Measurements from ENCODE around the gene BRAF. TPM values are rescaled to one million over a fixed set of nuclear protein-coding genes. Genes with fewer than 3 reads are reported as not detected.
"Not testable (repeated sequence)": the region's sequence is repeated elsewhere in the genome, so short reads cannot be mapped to it uniquely, and the experiment has no call there.

The BRAF gene
- total RNA-seq, 4 donors from 2014 or later = 33.1 to 56.0 (median 44.8) TPM

DNA sequence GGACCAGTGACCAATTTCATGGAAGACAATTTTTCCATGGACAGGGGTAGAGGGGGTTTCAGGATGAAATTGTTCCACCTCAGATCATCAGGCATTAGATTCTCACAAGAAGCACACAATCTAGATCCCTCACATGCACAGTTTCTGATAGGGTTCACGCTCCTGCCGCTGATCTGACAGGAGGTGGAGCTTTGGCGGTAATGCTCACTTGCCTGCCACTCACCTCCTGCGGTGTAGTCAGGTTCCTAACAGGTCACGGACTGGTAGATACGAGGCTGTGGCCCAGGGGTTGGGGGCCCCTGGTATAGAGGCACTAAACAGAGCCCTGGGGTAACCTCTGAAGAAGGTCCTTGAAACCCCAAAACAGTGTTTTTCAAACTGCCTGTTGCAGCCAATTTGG lies 6.5 kb downstream of the BRAF start:
- no peaks in the 10 kb centered on the region for H3K9me3 ChIP-seq
- ATAC-seq = no peak
- H3K27me3 ChIP-seq = no peaks in the 10 kb centered on the region
- TF ChIP-seq, protein P1, sequence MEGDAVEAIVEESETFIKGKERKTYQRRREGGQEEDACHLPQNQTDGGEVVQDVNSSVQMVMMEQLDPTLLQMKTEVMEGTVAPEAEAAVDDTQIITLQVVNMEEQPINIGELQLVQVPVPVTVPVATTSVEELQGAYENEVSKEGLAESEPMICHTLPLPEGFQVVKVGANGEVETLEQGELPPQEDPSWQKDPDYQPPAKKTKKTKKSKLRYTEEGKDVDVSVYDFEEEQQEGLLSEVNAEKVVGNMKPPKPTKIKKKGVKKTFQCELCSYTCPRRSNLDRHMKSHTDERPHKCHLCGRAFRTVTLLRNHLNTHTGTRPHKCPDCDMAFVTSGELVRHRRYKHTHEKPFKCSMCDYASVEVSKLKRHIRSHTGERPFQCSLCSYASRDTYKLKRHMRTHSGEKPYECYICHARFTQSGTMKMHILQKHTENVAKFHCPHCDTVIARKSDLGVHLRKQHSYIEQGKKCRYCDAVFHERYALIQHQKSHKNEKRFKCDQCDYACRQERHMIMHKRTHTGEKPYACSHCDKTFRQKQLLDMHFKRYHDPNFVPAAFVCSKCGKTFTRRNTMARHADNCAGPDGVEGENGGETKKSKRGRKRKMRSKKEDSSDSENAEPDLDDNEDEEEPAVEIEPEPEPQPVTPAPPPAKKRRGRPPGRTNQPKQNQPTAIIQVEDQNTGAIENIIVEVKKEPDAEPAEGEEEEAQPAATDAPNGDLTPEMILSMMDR (IDR thresholded peaks at IDR 0.05) = no peak
- no peak for TF ChIP-seq EP300 (IDR thresholded peaks at IDR 0.05)
- no peak for TF ChIP-seq POLR2AphosphoS5 (IDR thresholded peaks at IDR 0.05)
- TF ChIP-seq POLR2A (IDR thresholded peaks at IDR 0.05) = no peak
- no peaks in the 10 kb centered on the region for H3K36me3 ChIP-seq
- H3K4me3 ChIP-seq = no peak overlapping the region
- 90 to 100% methylated on average over 1 to 2 of the region's 6 CpGs for WGBS, 2 donors (ENCODE audit: low coverage in 1 of 2)
- H3K27ac ChIP-seq = no peak overlapping the region
- peaks cover 3 to 71% (median 13%) of the 10 kb centered on the region in 3 donors for H3K4me1 ChIP-seq

DNA sequence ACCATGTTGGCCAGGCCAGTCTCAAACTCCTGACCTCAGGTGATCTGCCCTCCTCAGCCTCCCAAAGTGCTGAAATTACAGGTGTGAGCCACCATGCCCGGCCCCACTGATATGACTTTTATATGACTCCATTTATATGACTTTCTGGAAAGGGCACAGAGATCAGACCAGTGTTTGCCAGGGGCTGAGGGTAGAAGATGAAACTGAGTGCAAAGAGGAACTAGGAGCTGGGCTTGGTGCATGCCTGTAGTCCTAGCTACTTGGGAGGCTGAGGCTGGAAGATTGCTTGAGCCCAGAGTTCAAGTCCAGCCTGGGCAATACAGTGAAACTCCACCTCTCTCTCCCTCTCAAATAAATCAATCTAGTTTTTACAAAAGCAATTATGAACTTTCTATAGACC lies 7.5 kb downstream of the BRAF start:
- no peak for ATAC-seq
- 100% methylated on average over 1 of the region's 1 CpG; no CpG with 5 or more reads in 1 of the 2 donors for WGBS, 2 donors (ENCODE audit: low coverage in 1 of 2)
- H3K4me1 ChIP-seq = peaks cover 3 to 70% (median 10%) of the 10 kb centered on the region in 3 donors

DNA sequence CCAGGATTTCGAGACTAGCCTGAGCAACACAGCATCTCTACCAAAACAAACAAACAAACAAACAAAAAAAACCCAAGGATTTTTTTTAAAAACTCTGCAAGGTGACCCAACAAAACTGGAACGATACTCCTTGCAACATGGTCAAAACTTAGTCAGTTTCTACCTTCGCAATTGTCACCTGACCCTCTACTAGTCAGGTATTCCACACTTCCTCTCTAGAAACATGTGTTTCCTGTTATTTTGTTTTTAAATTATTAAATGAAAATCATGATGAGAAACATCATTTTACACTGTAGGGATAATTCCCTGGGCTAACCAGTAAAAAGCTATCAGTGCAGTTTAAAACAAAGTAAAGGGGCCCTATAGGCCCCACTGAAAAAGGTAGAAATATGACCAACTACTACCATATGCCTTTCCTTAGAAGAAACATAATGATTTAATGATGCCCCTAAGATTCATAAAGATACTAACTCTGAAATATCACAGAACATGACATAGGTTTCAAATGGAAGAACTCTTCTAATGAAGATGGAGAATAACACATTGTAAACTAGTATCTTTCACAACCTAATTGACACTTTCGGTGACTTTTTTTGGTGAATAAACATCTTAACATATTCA lies 8.7 kb downstream of the BRAF start:
- Histone ChIP-seq H3K4me1 (peaks cover 3 to 70% (median 6%) of the 10 kb centered on the region in 3 donors), H3K4me3 (no peak overlapping the region), H3K27me3 (no peaks in the 10 kb centered on the region), H3K9me3 (no peaks in the 10 kb centered on the region), H3K27ac (no peak overlapping the region), H3K36me3 (no peaks in the 10 kb centered on the region)
- 84 to 89% methylated on average over 4 of the region's 4 CpGs for WGBS, 2 donors (ENCODE audit: low coverage in 1 of 2)
- TF ChIP-seq, protein P1 (IDR thresholded peaks at IDR 0.05) = no peak
- TF ChIP-seq POLR2A (IDR thresholded peaks at IDR 0.05) = no peak
- no peak for TF ChIP-seq POLR2AphosphoS5 (IDR thresholded peaks at IDR 0.05)
- no peak for TF ChIP-seq EP300 (IDR thresholded peaks at IDR 0.05)
- ATAC-seq = no peak

More for the DNA sequence above, 7.5 kb downstream of the BRAF start:
- Histone ChIP-seq H3K27ac (no peak overlapping the region), H3K27me3 (no peaks in the 10 kb centered on the region), H3K36me3 (no peaks in the 10 kb centered on the region), H3K4me3 (no peak overlapping the region), H3K9me3 (no peaks in the 10 kb centered on the region)
- no peak for TF ChIP-seq POLR2AphosphoS5 (IDR thresholded peaks at IDR 0.05)
- TF ChIP-seq, protein P1 (IDR thresholded peaks at IDR 0.05) = no peak
- TF ChIP-seq EP300 (IDR thresholded peaks at IDR 0.05) = no peak
- TF ChIP-seq POLR2A (IDR thresholded peaks at IDR 0.05) = no peak

DNA sequence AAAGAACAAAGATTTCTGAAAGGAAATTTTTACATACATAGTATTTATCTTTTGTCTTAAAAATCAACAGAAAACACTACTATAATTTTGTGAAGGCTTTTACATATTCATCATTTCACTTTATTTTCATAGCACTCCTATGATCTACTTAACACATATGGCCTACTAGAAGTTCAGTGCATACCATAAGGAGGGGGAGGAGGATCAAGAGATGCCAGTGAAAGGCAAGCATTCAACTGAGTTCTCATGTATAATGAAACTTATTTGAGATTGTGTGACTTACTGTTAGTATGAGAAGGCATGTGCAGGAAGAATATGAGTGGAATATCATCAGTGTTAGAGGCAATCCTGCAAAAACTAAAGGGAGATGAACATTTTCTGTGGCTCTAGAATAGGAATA lies 10.6 kb downstream of the BRAF start:
- ATAC-seq = no peak
- Histone ChIP-seq H3K4me3 (no peak overlapping the region), H3K36me3 (no peaks in the 10 kb centered on the region), H3K9me3 (no peaks in the 10 kb centered on the region), H3K4me1 (peaks cover 0 to 64% (median 0%) of the 10 kb centered on the region in 3 donors), H3K27me3 (no peaks in the 10 kb centered on the region), H3K27ac (no peak overlapping the region)
- no peak for TF ChIP-seq EP300 (IDR thresholded peaks at IDR 0.05)
- no peak for TF ChIP-seq POLR2AphosphoS5 (IDR thresholded peaks at IDR 0.05)

DNA sequence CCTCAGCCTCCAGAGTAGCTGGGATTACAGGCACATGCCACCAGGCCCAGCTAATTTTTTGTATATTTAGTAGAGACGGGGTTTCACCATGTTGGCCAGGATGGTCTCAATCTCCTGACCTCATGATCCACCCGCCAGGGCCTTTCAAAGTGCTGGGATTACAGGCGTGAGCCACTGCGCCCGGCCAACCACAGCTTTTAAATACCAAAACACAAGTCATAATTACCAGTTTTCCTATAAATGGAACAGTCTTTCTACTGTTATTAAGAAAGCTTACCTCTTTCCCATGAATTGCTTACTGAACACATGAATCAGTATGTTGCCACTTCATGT lies 11.2 kb downstream of the BRAF start:
- not testable (repeated sequence) for H3K27ac ChIP-seq, H3K9me3 ChIP-seq, ATAC-seq, H3K27me3 ChIP-seq, H3K36me3 ChIP-seq, H3K4me3 ChIP-seq
- peaks cover 0 to 66% (median 0%) of the 10 kb centered on the region in 3 donors for H3K4me1 ChIP-seq
- 81 to 83% methylated on average over 4 to 5 of the region's 5 CpGs for WGBS, 2 donors (ENCODE audit: low coverage in 1 of 2)

DNA sequence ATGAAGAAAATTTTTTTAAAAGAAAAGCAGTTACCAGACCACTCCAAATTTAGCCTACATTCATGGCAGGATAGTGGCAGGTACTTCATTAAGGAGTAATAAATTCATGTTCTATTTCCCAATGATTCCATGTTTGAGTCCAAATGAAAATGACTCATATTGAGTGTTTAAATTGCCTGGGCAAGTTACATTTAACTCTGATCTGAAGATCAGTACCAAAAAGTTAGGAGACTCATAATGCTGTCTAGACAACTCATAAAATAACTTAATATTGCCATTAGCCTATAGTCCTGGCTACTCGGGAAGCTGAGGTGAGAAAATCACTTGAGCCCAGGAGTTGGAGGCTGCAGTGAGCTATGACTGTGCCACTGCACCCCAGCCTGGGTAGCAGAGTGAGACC lies 13.0 kb downstream of the BRAF start:
- Histone ChIP-seq H3K9me3 (no peaks in the 10 kb centered on the region), H3K27ac (no peak overlapping the region), H3K36me3 (no peaks in the 10 kb centered on the region), H3K4me3 (no peak overlapping the region), H3K27me3 (no peaks in the 10 kb centered on the region), H3K4me1 (peaks cover 0 to 49% (median 0%) of the 10 kb centered on the region in 3 donors)
- TF ChIP-seq EP300 (IDR thresholded peaks at IDR 0.05) (no peak), POLR2AphosphoS5 (IDR thresholded peaks at IDR 0.05) (no peak), POLR2A (IDR thresholded peaks at IDR 0.05) (no peak)
- TF ChIP-seq, protein P1 (IDR thresholded peaks at IDR 0.05) = no peak
- ATAC-seq = no peak
- WGBS, 2 donors (ENCODE audit: low coverage in 1 of 2) = 30 to 43% methylated on average over 1 of the region's 1 CpG
